GM23248 (cell line): ENCODE results near the gene LYRM2. TPM values are rescaled to one million over a fixed set of nuclear protein-coding genes. Genes with fewer than 3 reads are reported as not detected.

ENCODE experiments used
- DNase-seq: peaks from one replicate; pipeline ENCODE4 v3.0.0-alpha.2; 2015
- H2AFZ ChIP-seq: fragments of 200-600 bp; sonication (generic); 2 replicates; pipeline ENCODE4 v1.6.1; 2016; ENCODE audit warnings: antibody characterized with exemption
- H3F3A ChIP-seq: fragments of 200-600 bp; sonication (generic); 2 replicates; pipeline ENCODE4 v1.6.1; 2016; ENCODE audit warnings: mild to moderate bottlenecking, antibody characterized with exemption, mixed run types; ENCODE audit not compliant: insufficient read depth
- H3K27ac ChIP-seq: fragments of 200-600 bp; sonication (generic); 2 replicates; pipeline ENCODE4 v1.5.1; 2016; ENCODE audit warnings: mild to moderate bottlenecking
- H3K27me3 ChIP-seq: fragments of 200-600 bp; sonication (generic); replicated peaks from 2 replicates; pipeline ENCODE4 v1.6.1; 2016; ENCODE audit warnings: mild to moderate bottlenecking; ENCODE audit not compliant: insufficient read depth
- H3K36me3 ChIP-seq: fragments of 200-600 bp; sonication (generic); 2 replicates; pipeline ENCODE4 v1.6.1; 2016; ENCODE audit warnings: low read depth, mild to moderate bottlenecking
- H3K4me1 ChIP-seq: fragments of 200-600 bp; sonication (generic); 2 replicates; pipeline ENCODE4 v1.6.1; 2016; ENCODE audit warnings: mild to moderate bottlenecking; ENCODE audit not compliant: insufficient read depth
- H3K4me2 ChIP-seq: fragments of 200-600 bp; sonication (generic); one replicate; pipeline ENCODE4 v1.6.1; 2016; ENCODE audit warnings: mild to moderate bottlenecking; ENCODE audit not compliant: unreplicated experiment
- H3K4me3 ChIP-seq: fragments of 200-600 bp; sonication (generic); 2 replicates; pipeline ENCODE4 v1.5.1; 2016; ENCODE audit warnings: mild to moderate bottlenecking
- H3K79me2 ChIP-seq: fragments of 200-600 bp; sonication (generic); 2 replicates; pipeline ENCODE4 v1.6.1; 2016; ENCODE audit warnings: mild to moderate bottlenecking; ENCODE audit not compliant: insufficient read depth
- H3K9ac ChIP-seq: fragments of 200-600 bp; sonication (generic); 2 replicates; pipeline ENCODE4 v1.6.1; 2016; ENCODE audit warnings: mild to moderate bottlenecking
- H3K9me2 ChIP-seq: fragments of 200-600 bp; sonication (generic); 2 replicates; pipeline ENCODE4 v1.6.1; 2016; ENCODE audit warnings: mixed run types, mild to moderate bottlenecking, moderate library complexity; ENCODE audit not compliant: insufficient read depth
- H3K9me3 ChIP-seq: fragments of 200-600 bp; sonication (generic); one replicate; pipeline ENCODE4 v1.6.1; 2017; ENCODE audit warnings: low read depth
- H4K20me1 ChIP-seq: fragments of 200-600 bp; sonication (generic); 2 replicates; pipeline ENCODE4 v1.6.0; 2016; ENCODE audit not compliant: insufficient read depth
- EZH2 ChIP-seq: fragments of 200-600 bp; sonication (generic); IDR thresholded peaks from 2 replicates; pipeline ENCODE4 v1.6.1; 2018; ENCODE audit warnings: antibody characterized with exemption, mild to moderate bottlenecking; ENCODE audit not compliant: insufficient read depth, poor library complexity, severe bottlenecking
- EZH2phosphoT487 ChIP-seq: fragments of 200-600 bp; sonication (generic); IDR thresholded peaks from 2 replicates; pipeline ENCODE4 v1.6.1; 2018; ENCODE audit warnings: antibody characterized with exemption, moderate library complexity, mild to moderate bottlenecking, low read depth; ENCODE audit not compliant: insufficient read depth
- WGBS, 2 experiments: methylation state at CpG; one replicate each; pipeline ENCODE4 v1.1.6; 2015 to 2017; ENCODE audit warnings: low lambda C conversion rate in 2 of 2, low coverage in 1 of 2; ENCODE audit errors: missing lambda C conversion rate in 2 of 2; 5-methylcytosine and 5-hydroxymethylcytosine counted together
- in situ Hi-C: fragments of 300-500 bp; cut with MboI; formaldehyde crosslinking; loops from 2 replicates; pipeline ENCODE4 v1.15.0; 2020
- polyA plus RNA-seq: library from polyadenylated mRNA; unstranded; fragments of >200 nt; fragmentation: Nextera tagmentation; extraction: Ambion mirVana; gene quantifications from 2 replicates; pipeline ENCODE4 v1.2.1, GENCODE V29; 2016
- total RNA-seq: library from RNA; depleted of rRNA; stranded (reverse); fragments of >200 nt; shearing (Covaris generic); gene quantifications from 2 replicates; pipeline ENCODE4 v1.2.3, GENCODE V29; 2014

LYRM2 gene
- total and polyA plus RNA-seq, 2 experiments from 2014 or later = 30.6 to 69.5 TPM

GRCh38 chr6:89667872-89668556, 29.5 kb upstream of the LYRM2 start:
- Histone ChIP-seq H3K4me2 (no peak overlapping the region), H2AFZ (no peak overlapping the region), H3F3A (no peaks in the 10 kb centered on the region), H3K27me3 (no peaks in the 10 kb centered on the region), H3K9ac (no peak overlapping the region), H3K9me2 (no peaks in the 10 kb centered on the region), H3K4me1 (no peaks in the 10 kb centered on the region), H3K9me3 (no peaks in the 10 kb centered on the region), H3K79me2 (no peaks in the 10 kb centered on the region), H3K27ac (no peak overlapping the region), H3K36me3 (peaks cover 24% of the 10 kb centered on the region; the same call in 1 of the 2 replicates), H4K20me1 (no peaks in the 10 kb centered on the region), H3K4me3 (no peak overlapping the region)
- TF ChIP-seq EZH2phosphoT487 (no peak), EZH2 (no peak)
- no peak for DNase-seq
- 80 to 81% methylated on average over 5 of the region's 5 CpGs for WGBS, 2 experiments
- in situ Hi-C loops = no loop called here

DNA sequence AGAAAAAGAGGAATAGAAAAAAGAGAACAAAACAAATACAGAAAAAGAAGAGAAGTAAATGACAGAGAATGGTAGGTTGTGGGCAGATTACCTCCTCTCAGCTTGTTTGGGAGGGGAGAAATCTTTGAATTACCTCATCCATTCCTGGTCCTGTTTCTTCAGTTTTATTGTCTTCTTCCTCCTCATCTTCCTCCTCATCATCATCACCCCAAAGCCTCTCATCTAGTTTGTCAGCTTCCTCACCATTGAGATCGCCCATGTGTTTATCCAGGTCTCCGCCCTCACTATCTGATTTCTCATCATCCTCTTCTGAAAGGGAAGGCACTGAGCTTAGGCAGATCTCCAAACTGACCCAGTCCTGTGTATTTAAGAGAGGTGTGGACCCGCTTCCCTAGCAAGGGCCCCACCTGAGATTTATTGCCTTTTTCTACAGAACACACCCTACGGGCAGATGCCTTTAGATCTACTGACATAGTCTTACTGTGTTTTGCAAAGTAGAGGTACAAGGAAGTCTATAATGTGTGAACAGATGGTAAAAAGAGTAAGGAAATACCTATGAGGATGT, 24.2 kb upstream of the LYRM2 start:
- H3F3A ChIP-seq = no peaks in the 10 kb centered on the region
- H3K27ac ChIP-seq = no peak overlapping the region
- DNase-seq = no peak
- no peaks in the 10 kb centered on the region for H4K20me1 ChIP-seq
- no peak overlapping the region for H3K4me3 ChIP-seq
- in situ Hi-C loops = no loop called here
- no peaks in the 10 kb centered on the region for H3K79me2 ChIP-seq
- H3K9ac ChIP-seq = no peak overlapping the region
- H3K27me3 ChIP-seq = no peaks in the 10 kb centered on the region
- H2AFZ ChIP-seq = no peak overlapping the region
- WGBS, 2 experiments = 98% methylated on average over 4 of the region's 4 CpGs
- no peaks in the 10 kb centered on the region for H3K4me1 ChIP-seq
- TF ChIP-seq EZH2 (no peak), EZH2phosphoT487 (no peak)
- no peak overlapping the region for H3K4me2 ChIP-seq
- H3K9me3 ChIP-seq = no peaks in the 10 kb centered on the region
- H3K36me3 ChIP-seq = peaks cover 36% of the 10 kb centered on the region; the same call in 1 of the 2 replicates
- H3K9me2 ChIP-seq = no peaks in the 10 kb centered on the region

DNA sequence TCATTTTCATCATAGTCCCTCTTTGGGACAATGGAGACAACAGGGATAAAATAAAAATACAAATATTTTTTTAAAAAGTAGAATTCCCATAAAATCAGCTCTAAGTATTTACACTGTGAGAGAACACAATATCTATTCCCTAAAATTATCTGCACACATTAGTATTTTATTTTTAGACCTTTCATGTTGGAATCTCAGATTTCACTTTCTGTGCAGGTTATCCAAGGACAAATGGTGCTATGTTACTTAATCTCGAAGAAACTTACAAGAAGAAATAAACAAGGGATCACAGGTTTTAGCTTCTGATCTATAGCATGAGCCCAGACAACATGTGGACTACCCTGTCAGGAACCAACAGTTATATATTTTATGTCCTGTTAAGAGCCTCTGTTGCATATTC, 23.0 kb upstream of the LYRM2 start:
- DNase-seq = no peak
- H3K9me3 ChIP-seq = no peaks in the 10 kb centered on the region
- no peak overlapping the region for H3K27ac ChIP-seq
- H3K4me3 ChIP-seq = no peak overlapping the region
- no peaks in the 10 kb centered on the region for H4K20me1 ChIP-seq
- H3K36me3 ChIP-seq = peaks cover 33% of the 10 kb centered on the region
- no peak for TF ChIP-seq EZH2
- TF ChIP-seq EZH2phosphoT487 = no peak
- H3K27me3 ChIP-seq = no peaks in the 10 kb centered on the region
- no peaks in the 10 kb centered on the region for H3K4me1 ChIP-seq
- H3K9me2 ChIP-seq = no peaks in the 10 kb centered on the region
- no peaks in the 10 kb centered on the region for H3K79me2 ChIP-seq
- H3K9ac ChIP-seq = no peak overlapping the region
- no peak overlapping the region for H2AFZ ChIP-seq
- no peaks in the 10 kb centered on the region for H3F3A ChIP-seq
- no peak overlapping the region for H3K4me2 ChIP-seq
- in situ Hi-C loops = no loop called here
- WGBS, 2 experiments = 95 to 100% methylated on average over 1 of the region's 1 CpG

- TF ChIP-seq EZH2 (no peak), EZH2phosphoT487 (no peak)
- H2AFZ ChIP-seq = no peak overlapping the region
- no peak for DNase-seq
- no peak overlapping the region for H3K27ac ChIP-seq
- no peaks in the 10 kb centered on the region for H3K9me3 ChIP-seq
- no peak overlapping the region for H3K4me2 ChIP-seq
- 84 to 86% methylated on average over 4 of the region's 4 CpGs for WGBS, 2 experiments
- H3K9ac ChIP-seq = no peak overlapping the region
- no peaks in the 10 kb centered on the region for H3K4me1 ChIP-seq
- no peak overlapping the region for H3K4me3 ChIP-seq
- in situ Hi-C loops = no loop called here
- no peaks in the 10 kb centered on the region for H3K27me3 ChIP-seq
- peaks cover 31% of the 10 kb centered on the region for H3K36me3 ChIP-seq
- no peaks in the 10 kb centered on the region for H3K79me2 ChIP-seq
- no peaks in the 10 kb centered on the region for H3K9me2 ChIP-seq
- H4K20me1 ChIP-seq = no peaks in the 10 kb centered on the region
- no peaks in the 10 kb centered on the region for H3F3A ChIP-seq
Observed at GRCh38 chr6:89660981-89661380, 22.4 kb upstream of the LYRM2 start.
